AG04450 (cell line): ENCODE results near the gene FADS1. TPM values are rescaled to one million over a fixed set of nuclear protein-coding genes. Genes with fewer than 3 reads are reported as not detected.

Source experiments
- CTCF ChIA-PET: fragments of 300-600, 350-600 bp; formaldehyde crosslinking; extraction: SDS; loops from one replicate; lab custom pipeline; 2022; ENCODE audit warnings: antibody characterized with exemption, inconsistent platforms; lab: Charles Lee
- POLR2A ChIA-PET: fragments of 350-600 bp; formaldehyde crosslinking; extraction: SDS; loops from one replicate; lab custom pipeline; 2021; ENCODE audit warnings: antibody characterized with exemption, inconsistent platforms; lab: Yijun Ruan, JAX
- DNase-seq: peaks from one replicate; pipeline ENCODE4 v3.0.0-alpha.2; 2011; ENCODE audit warnings: low read depth, low spot score
- H3K27ac ChIP-seq: one replicate; pipeline ENCODE4 v1.5.1; 2012; ENCODE audit warnings: low read depth, low read length, control low read depth
- H3K27me3 ChIP-seq: one replicate; pipeline ENCODE4 v1.6.0; 2012; ENCODE audit warnings: low read length; ENCODE audit not compliant: control insufficient read depth, insufficient read depth
- H3K4me3 ChIP-seq: 2 replicates; pipeline ENCODE4 v1.5.1; 2011; ENCODE audit warnings: mild to moderate bottlenecking, low read depth, low read length, control low read depth
- H3K9me3 ChIP-seq: 2 replicates; pipeline ENCODE4 v1.5.1; 2012; ENCODE audit warnings: low read length; ENCODE audit not compliant: control insufficient read depth, insufficient read depth
- CTCF ChIP-seq: IDR thresholded peaks from 2 replicates; pipeline ENCODE4 v1.5.1; 2011; ENCODE audit warnings: low read depth, low read length, control low read depth, inconsistent platforms
- polyA plus RNA-seq: library from polyadenylated mRNA; depleted of rRNA; stranded (reverse); fragments of >200 nt; gene quantifications from 2 replicates; pipeline ENCODE4 v1.2.3, GENCODE V29; 2011

FADS1 gene
- polyA plus RNA-seq, 1 experiment: 50.4 TPM

DNA sequence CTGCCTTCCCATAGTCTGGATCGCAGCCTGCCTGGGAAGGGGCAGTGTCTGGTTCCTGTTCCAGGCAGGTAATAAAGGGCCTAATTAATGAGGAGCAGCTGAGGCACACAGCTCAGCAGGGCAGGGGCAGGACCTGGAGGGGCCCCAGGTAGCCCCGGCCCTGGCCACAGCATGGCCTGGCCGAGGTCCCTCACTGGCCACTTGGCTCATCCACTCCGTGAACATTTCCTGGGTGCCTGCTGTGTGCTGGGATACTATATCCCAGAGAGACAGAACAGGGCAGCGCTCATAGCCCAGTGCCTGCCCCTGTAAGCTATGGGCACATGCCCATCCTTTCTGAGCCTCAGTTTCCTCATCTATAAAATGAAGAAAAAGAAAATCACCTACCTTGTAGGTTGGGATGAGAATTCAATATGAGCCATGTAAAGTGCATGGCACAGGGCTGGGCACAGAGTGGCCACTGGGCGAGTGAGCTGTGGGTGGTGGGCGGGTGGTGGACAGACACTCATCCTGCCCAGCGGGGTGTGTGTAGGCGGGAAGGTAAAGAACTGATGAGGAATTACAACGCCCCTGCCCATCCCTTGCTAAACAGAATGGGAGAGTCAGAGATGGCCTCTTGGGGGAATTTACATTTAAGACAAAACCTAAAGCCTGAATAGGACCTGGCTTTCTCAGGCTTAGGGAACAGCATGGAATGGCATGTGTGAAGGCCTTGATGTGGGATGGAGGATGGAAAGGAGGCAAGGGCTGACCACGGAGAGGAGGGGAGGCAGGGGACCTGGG, 55.2 kb downstream of the FADS1 start:
- Histone ChIP-seq H3K27ac (no peak overlapping the region), H3K9me3 (no peaks in the 10 kb centered on the region; the same call in 1 of the 2 replicates), H3K4me3 (no peak overlapping the region), H3K27me3 (no peaks in the 10 kb centered on the region)
- ChIA-PET CTCF (no interaction called here), POLR2A (no interaction called here)
- DNase-seq: no peak
- TF ChIP-seq CTCF: no peak

GRCh38 chr11:61760946-61761345, 55.9 kb downstream of the FADS1 start:
- CTCF ChIA-PET: no interaction called here
- Histone ChIP-seq H3K27me3 (no peaks in the 10 kb centered on the region), H3K4me3 (no peak overlapping the region), H3K9me3 (no peaks in the 10 kb centered on the region; the same call in 1 of the 2 replicates), H3K27ac (no peak overlapping the region)
- POLR2A ChIA-PET: no interaction called here
- no peak for DNase-seq
- TF ChIP-seq CTCF: no peak

- Histone ChIP-seq H3K27ac (no peak overlapping the region), H3K4me3 (no peak overlapping the region), H3K9me3 (no peaks in the 10 kb centered on the region; the same call in 1 of the 2 replicates), H3K27me3 (peaks cover 5% of the 10 kb centered on the region)
- ChIA-PET CTCF (interaction anchor here (0.9 kb wide), 1 partner anchor 351 kb away, joined by 3 read pairs; no protein-coding TSS in a partner anchor), POLR2A (no interaction called here)
- no peak for TF ChIP-seq CTCF
- DNase-seq: no peak
These were observed 59.5 kb downstream of the FADS1 start for GRCh38 chr11:61757213-61757862.

GRCh38 chr11:61756452-61757212, 60.2 kb downstream of the FADS1 start:
- Histone ChIP-seq H3K9me3 (no peaks in the 10 kb centered on the region; the same call in 1 of the 2 replicates), H3K4me3 (no peak overlapping the region), H3K27ac (no peak overlapping the region), H3K27me3 (peaks cover 5% of the 10 kb centered on the region)
- CTCF ChIA-PET: no interaction called here
- DNase-seq: no peak
- TF ChIP-seq CTCF: no peak
- POLR2A ChIA-PET: no interaction called here
